WTC11 (cell line): ENCODE data around the gene DDI1. TPM values are rescaled to one million over a fixed set of nuclear protein-coding genes. Genes with fewer than 3 reads are reported as not detected.

ENCODE experiments used
- ATAC-seq: fragments of 200-7000 bp; cut with Tn5 transposase; 2 replicates; pipeline ENCODE4 v1.10.0; 2021; ENCODE audit warnings: mild to moderate bottlenecking, moderate library complexity
- CTCF ChIA-PET: fragments of 300-600 bp; sonication (Branson Sonifier 250); formaldehyde crosslinking; loops from one replicate; lab custom pipeline; 2021; ENCODE audit warnings: antibody characterized with exemption; lab: Charles Lee
- POLR2A ChIA-PET: fragments of 350-600 bp; sonication (Branson Sonifier 250); formaldehyde crosslinking; loops from one replicate; lab custom pipeline; 2021; ENCODE audit warnings: antibody characterized with exemption; lab: Charles Lee
- DNase-seq: peaks from one replicate; pipeline ENCODE4 v3.0.0; 2021; ENCODE audit warnings: low spot score
- H3K27ac Mint-ChIP-seq: 2 replicates; pipeline ENCODE4 v1.8.0; 2021; ENCODE audit warnings: mixed read lengths
- H3K27me3 Mint-ChIP-seq: 2 replicates; pipeline ENCODE4 v1.8.0; 2021; ENCODE audit warnings: low read depth, mild to moderate bottlenecking, moderate library complexity, mixed read lengths
- H3K36me3 Mint-ChIP-seq: 2 replicates; pipeline ENCODE4 v1.8.0; 2021; ENCODE audit warnings: mixed read lengths
- H3K4me1 Mint-ChIP-seq: 2 replicates; pipeline ENCODE4 v1.8.0; 2022; ENCODE audit warnings: mixed read lengths
- H3K4me3 Mint-ChIP-seq: 2 replicates; pipeline ENCODE4 v1.8.0; 2021; ENCODE audit warnings: mild to moderate bottlenecking, moderate library complexity, mixed read lengths
- H3K9me3 Mint-ChIP-seq: 2 replicates; pipeline ENCODE4 v1.8.0; 2021; ENCODE audit warnings: mixed read lengths
- CREM ChIP-seq: sonication (generic); formaldehyde crosslinking; IDR thresholded peaks from 2 replicates; pipeline ENCODE4 v1.8.1; 2022; ENCODE audit warnings: mild to moderate bottlenecking, missing genetic modification reagents, moderate library complexity
- FOXJ3 ChIP-seq: sonication (generic); formaldehyde crosslinking; IDR thresholded peaks from 2 replicates; pipeline ENCODE4 v1.9.0; 2021; ENCODE audit warnings: missing genetic modification reagents, mild to moderate bottlenecking, borderline replicate concordance
- FOXK1 ChIP-seq: sonication (generic); formaldehyde crosslinking; IDR thresholded peaks from 2 replicates; pipeline ENCODE4 v1.8.0; 2022; ENCODE audit warnings: mild to moderate bottlenecking, moderate library complexity, missing genetic modification reagents
- GABPB1 ChIP-seq: sonication (generic); formaldehyde crosslinking; IDR thresholded peaks from 2 replicates; pipeline ENCODE4 v1.8.1; 2023; ENCODE audit warnings: mild to moderate bottlenecking, missing genetic modification reagents
- IRF2 ChIP-seq: sonication (generic); formaldehyde crosslinking; IDR thresholded peaks from 2 replicates; pipeline ENCODE4 v1.8.0; 2022; ENCODE audit warnings: low read depth, missing genetic modification reagents, borderline replicate concordance
- JUN ChIP-seq: sonication (generic); formaldehyde crosslinking; IDR thresholded peaks from 2 replicates; pipeline ENCODE4 v1.8.0; 2023; ENCODE audit warnings: mild to moderate bottlenecking, missing genetic modification reagents
- NFE2L1 ChIP-seq: sonication (generic); formaldehyde crosslinking; IDR thresholded peaks from 2 replicates; pipeline ENCODE4 v1.8.1; 2023; ENCODE audit warnings: missing genetic modification reagents
- TCF7 ChIP-seq: sonication (generic); formaldehyde crosslinking; IDR thresholded peaks from 2 replicates; pipeline ENCODE4 v1.8.0; 2022; ENCODE audit warnings: mild to moderate bottlenecking, low read depth, missing genetic modification reagents, moderate library complexity
- TP53 ChIP-seq: sonication (generic); formaldehyde crosslinking; IDR thresholded peaks from 2 replicates; pipeline ENCODE4 v1.8.1; 2023; ENCODE audit warnings: mild to moderate bottlenecking, missing genetic modification reagents
- ZNF138 ChIP-seq: sonication (generic); formaldehyde crosslinking; conservative IDR thresholded peaks from 2 replicates; pipeline ENCODE4 v1.8.1; 2022; ENCODE audit warnings: mild to moderate bottlenecking, moderate library complexity, missing genetic modification reagents
- ZNF219 ChIP-seq: sonication (generic); formaldehyde crosslinking; IDR thresholded peaks from 2 replicates; pipeline ENCODE4 v1.8.0; 2023; ENCODE audit warnings: missing genetic modification reagents, mild to moderate bottlenecking, borderline replicate concordance
- ZNF317 ChIP-seq: sonication (generic); formaldehyde crosslinking; IDR thresholded peaks from 2 replicates; pipeline ENCODE4 v1.8.1; 2023; ENCODE audit warnings: low read depth, mild to moderate bottlenecking, moderate library complexity, missing genetic modification reagents, borderline replicate concordance
- ZNF423 ChIP-seq: fragments of 250-450 bp; sonication (Bioruptor Pico); IDR thresholded peaks from 2 replicates; pipeline ENCODE4 v2.1.2; 2022; ENCODE audit warnings: mild to moderate bottlenecking, moderate library complexity
- total RNA-seq: library from RNA; stranded (reverse); gene quantifications from 3 replicates; pipeline ENCODE4 v1.2.3, GENCODE V29; 2021
- TF ChIP-seq, protein P1 (sequence below): sonication (generic); formaldehyde crosslinking; IDR thresholded peaks from 2 replicates; pipeline ENCODE4 v1.8.1; 2023; ENCODE audit warnings: mild to moderate bottlenecking, missing genetic modification reagents, borderline replicate concordance
- TF ChIP-seq, protein P2 (sequence below): sonication (generic); formaldehyde crosslinking; IDR thresholded peaks from 2 replicates; pipeline ENCODE4 v1.8.0; 2022; ENCODE audit warnings: mild to moderate bottlenecking, missing genetic modification reagents
- TF ChIP-seq, protein P3 (sequence below): sonication (generic); formaldehyde crosslinking; IDR thresholded peaks from 2 replicates; pipeline ENCODE4 v1.8.0; 2022; ENCODE audit warnings: missing genetic modification reagents
- TF ChIP-seq, protein P4 (sequence below): sonication (generic); formaldehyde crosslinking; IDR thresholded peaks from 2 replicates; pipeline ENCODE4 v1.8.1; 2022; ENCODE audit warnings: mild to moderate bottlenecking, missing genetic modification reagents, moderate library complexity, borderline replicate concordance
- TF ChIP-seq, protein P5 (sequence below): sonication (generic); formaldehyde crosslinking; conservative IDR thresholded peaks from 2 replicates; pipeline ENCODE4 v1.8.1; 2023; ENCODE audit warnings: mild to moderate bottlenecking, low read depth, missing genetic modification reagents, moderate library complexity

DDI1 gene
- total RNA-seq, 1 experiment from 2014 or later = not detected

DNA sequence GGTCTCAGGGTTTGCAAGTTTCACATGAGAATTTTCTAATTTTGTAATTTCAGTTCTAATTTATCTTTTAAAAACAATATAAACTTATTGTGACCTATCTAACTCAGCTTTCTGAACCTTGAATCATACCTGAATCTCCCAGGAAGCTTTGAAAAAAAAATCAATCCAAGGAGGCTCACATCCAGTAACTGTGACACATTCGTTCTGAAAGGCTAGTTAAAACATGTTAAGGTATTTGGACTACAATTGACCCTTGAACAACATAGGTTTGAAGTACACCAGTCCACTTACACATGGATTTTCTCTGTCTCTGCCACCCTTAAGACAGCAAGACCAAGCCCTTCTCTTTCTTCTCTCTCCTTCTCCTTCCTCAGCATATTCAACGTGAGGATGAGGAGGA, 40.0 kb downstream of the DDI1 start:
- H3K9me3 Mint-ChIP-seq = no peaks in the 10 kb centered on the region
- DNase-seq = no peak
- H3K4me1 Mint-ChIP-seq = peaks cover 10% of the 10 kb centered on the region
- CTCF ChIA-PET = no interaction called here
- H3K27me3 Mint-ChIP-seq = no peaks in the 10 kb centered on the region
- H3K27ac Mint-ChIP-seq = no peak overlapping the region
- ATAC-seq = no peak
- no peaks in the 10 kb centered on the region for H3K36me3 Mint-ChIP-seq
- no peak overlapping the region for H3K4me3 Mint-ChIP-seq
- POLR2A ChIA-PET = no interaction called here
- TF ChIP-seq TP53 (CRISPR knock-in tag) = no peak
- TF ChIP-seq, protein P1, sequence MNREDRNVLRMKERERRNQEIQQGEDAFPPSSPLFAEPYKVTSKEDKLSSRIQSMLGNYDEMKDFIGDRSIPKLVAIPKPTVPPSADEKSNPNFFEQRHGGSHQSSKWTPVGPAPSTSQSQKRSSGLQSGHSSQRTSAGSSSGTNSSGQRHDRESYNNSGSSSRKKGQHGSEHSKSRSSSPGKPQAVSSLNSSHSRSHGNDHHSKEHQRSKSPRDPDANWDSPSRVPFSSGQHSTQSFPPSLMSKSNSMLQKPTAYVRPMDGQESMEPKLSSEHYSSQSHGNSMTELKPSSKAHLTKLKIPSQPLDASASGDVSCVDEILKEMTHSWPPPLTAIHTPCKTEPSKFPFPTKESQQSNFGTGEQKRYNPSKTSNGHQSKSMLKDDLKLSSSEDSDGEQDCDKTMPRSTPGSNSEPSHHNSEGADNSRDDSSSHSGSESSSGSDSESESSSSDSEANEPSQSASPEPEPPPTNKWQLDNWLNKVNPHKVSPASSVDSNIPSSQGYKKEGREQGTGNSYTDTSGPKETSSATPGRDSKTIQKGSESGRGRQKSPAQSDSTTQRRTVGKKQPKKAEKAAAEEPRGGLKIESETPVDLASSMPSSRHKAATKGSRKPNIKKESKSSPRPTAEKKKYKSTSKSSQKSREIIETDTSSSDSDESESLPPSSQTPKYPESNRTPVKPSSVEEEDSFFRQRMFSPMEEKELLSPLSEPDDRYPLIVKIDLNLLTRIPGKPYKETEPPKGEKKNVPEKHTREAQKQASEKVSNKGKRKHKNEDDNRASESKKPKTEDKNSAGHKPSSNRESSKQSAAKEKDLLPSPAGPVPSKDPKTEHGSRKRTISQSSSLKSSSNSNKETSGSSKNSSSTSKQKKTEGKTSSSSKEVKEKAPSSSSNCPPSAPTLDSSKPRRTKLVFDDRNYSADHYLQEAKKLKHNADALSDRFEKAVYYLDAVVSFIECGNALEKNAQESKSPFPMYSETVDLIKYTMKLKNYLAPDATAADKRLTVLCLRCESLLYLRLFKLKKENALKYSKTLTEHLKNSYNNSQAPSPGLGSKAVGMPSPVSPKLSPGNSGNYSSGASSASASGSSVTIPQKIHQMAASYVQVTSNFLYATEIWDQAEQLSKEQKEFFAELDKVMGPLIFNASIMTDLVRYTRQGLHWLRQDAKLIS (CRISPR knock-in tag) = no peak
- TF ChIP-seq CREM = no peak
- no peak for TF ChIP-seq ZNF138 (CRISPR knock-in tag)
- TF ChIP-seq JUN (CRISPR knock-in tag) = no peak

DNA sequence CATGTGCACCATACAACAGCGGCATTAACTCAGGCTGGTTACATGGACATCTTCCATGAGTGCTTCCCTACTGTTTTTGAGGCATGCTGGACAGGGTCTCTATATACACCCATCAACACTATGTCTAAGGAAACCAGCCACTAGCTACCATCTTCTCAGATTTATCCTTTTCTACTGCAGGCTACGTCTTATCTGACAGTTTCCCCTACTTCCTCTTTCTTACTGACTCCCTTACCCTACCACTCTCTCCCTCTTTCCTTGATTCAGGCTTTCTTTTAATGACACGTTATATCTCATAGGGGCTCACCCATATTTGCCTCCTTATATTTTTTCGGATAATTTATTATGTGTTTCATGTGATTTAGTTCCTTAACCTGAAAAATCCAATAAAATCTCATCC, 41.8 kb downstream of the DDI1 start:
- Mint-ChIP-seq H3K9me3 (no peaks in the 10 kb centered on the region), H3K27me3 (no peaks in the 10 kb centered on the region), H3K36me3 (no peaks in the 10 kb centered on the region), H3K4me1 (peaks cover 10% of the 10 kb centered on the region), H3K27ac (no peak overlapping the region), H3K4me3 (no peak overlapping the region)
- CTCF ChIA-PET = no interaction called here
- TF ChIP-seq, protein P2, sequence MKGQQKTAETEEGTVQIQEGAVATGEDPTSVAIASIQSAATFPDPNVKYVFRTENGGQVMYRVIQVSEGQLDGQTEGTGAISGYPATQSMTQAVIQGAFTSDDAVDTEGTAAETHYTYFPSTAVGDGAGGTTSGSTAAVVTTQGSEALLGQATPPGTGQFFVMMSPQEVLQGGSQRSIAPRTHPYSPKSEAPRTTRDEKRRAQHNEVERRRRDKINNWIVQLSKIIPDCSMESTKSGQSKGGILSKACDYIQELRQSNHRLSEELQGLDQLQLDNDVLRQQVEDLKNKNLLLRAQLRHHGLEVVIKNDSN = no peak
- POLR2A ChIA-PET = no interaction called here
- DNase-seq (no peak), ATAC-seq (no peak)

DNA sequence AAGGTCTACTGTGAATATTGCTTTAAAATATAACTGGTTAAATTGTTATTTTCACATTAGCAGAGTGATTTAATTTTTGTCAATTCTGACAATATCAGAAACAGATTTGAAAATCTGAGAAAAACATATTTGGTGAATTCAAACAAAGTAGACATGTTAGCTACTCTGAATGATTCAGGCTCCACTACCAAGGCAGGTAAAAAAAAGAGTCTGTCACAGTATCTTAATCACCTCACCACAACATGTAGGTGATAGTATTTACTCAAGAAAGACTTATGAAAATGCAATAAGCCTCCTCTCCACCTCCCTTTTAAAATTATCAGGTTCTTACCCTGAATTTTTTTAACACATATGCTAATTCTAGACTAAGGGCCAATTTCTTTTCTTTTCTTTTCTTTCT, 42.6 kb downstream of the DDI1 start:
- DNase-seq = no peak
- no peaks in the 10 kb centered on the region for H3K36me3 Mint-ChIP-seq
- TF ChIP-seq IRF2 (CRISPR knock-in tag) (no peak), ZNF219 (no peak), FOXJ3 (CRISPR knock-in tag) (no peak), ZNF317 (CRISPR knock-in tag) (no peak), ZNF423 (CRISPR knock-in tag) (no peak)
- ChIA-PET POLR2A (no interaction called here), CTCF (no interaction called here)
- H3K9me3 Mint-ChIP-seq = no peaks in the 10 kb centered on the region
- no peaks in the 10 kb centered on the region for H3K27me3 Mint-ChIP-seq
- ATAC-seq = no peak
- peaks cover 7% of the 10 kb centered on the region for H3K4me1 Mint-ChIP-seq
- no peak overlapping the region for H3K27ac Mint-ChIP-seq
- no peak overlapping the region for H3K4me3 Mint-ChIP-seq

DNA sequence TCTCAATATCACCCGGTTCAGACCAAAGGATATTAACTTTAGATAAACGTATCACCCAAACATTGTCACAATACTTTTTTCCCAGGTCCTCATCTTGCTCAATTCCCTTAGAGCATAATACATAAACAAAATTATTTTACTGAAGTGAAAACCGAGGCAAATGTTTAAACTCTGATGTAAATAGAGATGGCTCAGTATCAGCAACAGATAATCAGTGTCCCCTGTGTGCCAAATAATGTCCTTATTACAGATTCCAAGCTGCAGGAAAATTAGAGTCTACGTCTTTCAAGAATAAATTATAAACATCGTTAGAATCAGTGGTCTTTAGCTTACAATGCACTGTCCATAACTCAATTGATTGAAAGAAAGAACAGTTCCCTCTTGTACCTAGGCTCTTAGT, 50.2 kb downstream of the DDI1 start:
- ATAC-seq (no peak), DNase-seq (no peak)
- no peaks in the 10 kb centered on the region for H3K9me3 Mint-ChIP-seq
- no peak overlapping the region for H3K4me3 Mint-ChIP-seq
- no peaks in the 10 kb centered on the region for H3K36me3 Mint-ChIP-seq
- ChIA-PET POLR2A (interaction anchor here (0.6 to 0.7 kb wide), 2 partner anchors 195 to 292 kb away, joined by 3 to 5 read pairs; no protein-coding TSS in a partner anchor), CTCF (no interaction called here)
- no peak overlapping the region for H3K27ac Mint-ChIP-seq
- no peaks in the 10 kb centered on the region for H3K27me3 Mint-ChIP-seq
- H3K4me1 Mint-ChIP-seq = no peaks in the 10 kb centered on the region
- no peak for TF ChIP-seq TCF7 (CRISPR knock-in tag)
- TF ChIP-seq, protein P3, sequence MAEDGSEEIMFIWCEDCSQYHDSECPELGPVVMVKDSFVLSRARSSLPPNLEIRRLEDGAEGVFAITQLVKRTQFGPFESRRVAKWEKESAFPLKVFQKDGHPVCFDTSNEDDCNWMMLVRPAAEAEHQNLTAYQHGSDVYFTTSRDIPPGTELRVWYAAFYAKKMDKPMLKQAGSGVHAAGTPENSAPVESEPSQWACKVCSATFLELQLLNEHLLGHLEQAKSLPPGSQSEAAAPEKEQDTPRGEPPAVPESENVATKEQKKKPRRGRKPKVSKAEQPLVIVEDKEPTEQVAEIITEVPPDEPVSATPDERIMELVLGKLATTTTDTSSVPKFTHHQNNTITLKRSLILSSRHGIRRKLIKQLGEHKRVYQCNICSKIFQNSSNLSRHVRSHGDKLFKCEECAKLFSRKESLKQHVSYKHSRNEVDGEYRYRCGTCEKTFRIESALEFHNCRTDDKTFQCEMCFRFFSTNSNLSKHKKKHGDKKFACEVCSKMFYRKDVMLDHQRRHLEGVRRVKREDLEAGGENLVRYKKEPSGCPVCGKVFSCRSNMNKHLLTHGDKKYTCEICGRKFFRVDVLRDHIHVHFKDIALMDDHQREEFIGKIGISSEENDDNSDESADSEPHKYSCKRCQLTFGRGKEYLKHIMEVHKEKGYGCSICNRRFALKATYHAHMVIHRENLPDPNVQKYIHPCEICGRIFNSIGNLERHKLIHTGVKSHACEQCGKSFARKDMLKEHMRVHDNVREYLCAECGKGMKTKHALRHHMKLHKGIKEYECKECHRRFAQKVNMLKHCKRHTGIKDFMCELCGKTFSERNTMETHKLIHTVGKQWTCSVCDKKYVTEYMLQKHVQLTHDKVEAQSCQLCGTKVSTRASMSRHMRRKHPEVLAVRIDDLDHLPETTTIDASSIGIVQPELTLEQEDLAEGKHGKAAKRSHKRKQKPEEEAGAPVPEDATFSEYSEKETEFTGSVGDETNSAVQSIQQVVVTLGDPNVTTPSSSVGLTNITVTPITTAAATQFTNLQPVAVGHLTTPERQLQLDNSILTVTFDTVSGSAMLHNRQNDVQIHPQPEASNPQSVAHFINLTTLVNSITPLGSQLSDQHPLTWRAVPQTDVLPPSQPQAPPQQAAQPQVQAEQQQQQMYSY (CRISPR knock-in tag) = no peak
- no peak for TF ChIP-seq JUN (CRISPR knock-in tag)
- TF ChIP-seq ZNF138 (CRISPR knock-in tag) = no peak
- TF ChIP-seq GABPB1 = no peak
- TF ChIP-seq, protein P4, sequence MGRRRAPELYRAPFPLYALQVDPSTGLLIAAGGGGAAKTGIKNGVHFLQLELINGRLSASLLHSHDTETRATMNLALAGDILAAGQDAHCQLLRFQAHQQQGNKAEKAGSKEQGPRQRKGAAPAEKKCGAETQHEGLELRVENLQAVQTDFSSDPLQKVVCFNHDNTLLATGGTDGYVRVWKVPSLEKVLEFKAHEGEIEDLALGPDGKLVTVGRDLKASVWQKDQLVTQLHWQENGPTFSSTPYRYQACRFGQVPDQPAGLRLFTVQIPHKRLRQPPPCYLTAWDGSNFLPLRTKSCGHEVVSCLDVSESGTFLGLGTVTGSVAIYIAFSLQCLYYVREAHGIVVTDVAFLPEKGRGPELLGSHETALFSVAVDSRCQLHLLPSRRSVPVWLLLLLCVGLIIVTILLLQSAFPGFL = no peak
- TF ChIP-seq NFE2L1 = no peak
- TF ChIP-seq, protein P5, sequence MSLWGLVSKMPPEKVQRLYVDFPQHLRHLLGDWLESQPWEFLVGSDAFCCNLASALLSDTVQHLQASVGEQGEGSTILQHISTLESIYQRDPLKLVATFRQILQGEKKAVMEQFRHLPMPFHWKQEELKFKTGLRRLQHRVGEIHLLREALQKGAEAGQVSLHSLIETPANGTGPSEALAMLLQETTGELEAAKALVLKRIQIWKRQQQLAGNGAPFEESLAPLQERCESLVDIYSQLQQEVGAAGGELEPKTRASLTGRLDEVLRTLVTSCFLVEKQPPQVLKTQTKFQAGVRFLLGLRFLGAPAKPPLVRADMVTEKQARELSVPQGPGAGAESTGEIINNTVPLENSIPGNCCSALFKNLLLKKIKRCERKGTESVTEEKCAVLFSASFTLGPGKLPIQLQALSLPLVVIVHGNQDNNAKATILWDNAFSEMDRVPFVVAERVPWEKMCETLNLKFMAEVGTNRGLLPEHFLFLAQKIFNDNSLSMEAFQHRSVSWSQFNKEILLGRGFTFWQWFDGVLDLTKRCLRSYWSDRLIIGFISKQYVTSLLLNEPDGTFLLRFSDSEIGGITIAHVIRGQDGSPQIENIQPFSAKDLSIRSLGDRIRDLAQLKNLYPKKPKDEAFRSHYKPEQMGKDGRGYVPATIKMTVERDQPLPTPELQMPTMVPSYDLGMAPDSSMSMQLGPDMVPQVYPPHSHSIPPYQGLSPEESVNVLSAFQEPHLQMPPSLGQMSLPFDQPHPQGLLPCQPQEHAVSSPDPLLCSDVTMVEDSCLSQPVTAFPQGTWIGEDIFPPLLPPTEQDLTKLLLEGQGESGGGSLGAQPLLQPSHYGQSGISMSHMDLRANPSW (CRISPR knock-in tag) = no peak
- TF ChIP-seq FOXK1 (CRISPR knock-in tag) = no peak
